ENCODE measurements around the gene FBXO11. TPM values are rescaled to one million over a fixed set of nuclear protein-coding genes. Genes with fewer than 3 reads are reported as not detected.
"Not testable (repeated sequence)": the region's sequence is repeated elsewhere in the genome, so short reads cannot be mapped to it uniquely, and the experiment has no call there.

The FBXO11 gene
- total RNA-seq, 2 experiments from 2014 or later = 47.3 to 48.1 TPM

GRCh38 chr2:47867205-47867604 is 39.1 kb downstream of the FBXO11 start:
- no peaks in the 10 kb centered on the region for H3K27me3 Mint-ChIP-seq
- DNase-seq = no peak
- H3K4me1 Mint-ChIP-seq (ENCODE audit: low read depth) = peaks cover 81% of the 10 kb centered on the region
- peak overlapping the region; percentile 70 for H3K27ac Mint-ChIP-seq
- ChIA-PET POLR2A (interaction anchor here (1.0 kb wide), 1 partner anchor 25 kb away, joined by 3 read pairs; no protein-coding TSS in a partner anchor), CTCF (interaction anchor here (1.2 to 2.4 kb wide), 2 partner anchors 9 to 240 kb away, joined by 5 to 16 read pairs; no protein-coding TSS in a partner anchor)
- no peaks in the 10 kb centered on the region for H3K9me3 Mint-ChIP-seq
- H3K36me3 Mint-ChIP-seq (ENCODE audit: low read depth) = peaks cover 38% of the 10 kb centered on the region
- no peak overlapping the region for H3K4me3 Mint-ChIP-seq
- intact Hi-C loops (cut with micrococcal nuclease) = no loop called here
- ATAC-seq = no peak
- TF ChIP-seq CTCF (IDR thresholded peaks at IDR 0.05) = no peak

GRCh38 chr2:47864566-47864965 is 41.7 kb downstream of the FBXO11 start:
- Mint-ChIP-seq H3K9me3 (no peaks in the 10 kb centered on the region), H3K4me1 (ENCODE audit: low read depth) (peaks cover 71% of the 10 kb centered on the region), H3K27me3 (no peaks in the 10 kb centered on the region), H3K4me3 (no peak overlapping the region), H3K27ac (peak overlapping the region; percentile 3), H3K36me3 (ENCODE audit: low read depth) (peaks cover 30% of the 10 kb centered on the region)
- TF ChIP-seq CTCF (IDR thresholded peaks at IDR 0.05) = no peak
- no peak for DNase-seq
- intact Hi-C loops (cut with micrococcal nuclease) = no loop called here
- ATAC-seq = no peak
- ChIA-PET CTCF (no interaction called here), POLR2A (interaction anchor here (1.4 kb wide), 1 partner anchor 43 kb away, joined by 4 read pairs; no protein-coding TSS in a partner anchor)

GRCh38 chr2:47862949-47863348 is 43.3 kb downstream of the FBXO11 start:
- POLR2A ChIA-PET = no interaction called here

GRCh38 chr2:47853067-47853777 is 53.1 kb downstream of the FBXO11 start:
- POLR2A ChIA-PET; H3K27ac Mint-ChIP-seq; H3K4me3 Mint-ChIP-seq; H3K27me3 Mint-ChIP-seq; intact Hi-C loops (cut with micrococcal nuclease); H3K9me3 Mint-ChIP-seq; DNase-seq; ATAC-seq: not testable (repeated sequence)
- Mint-ChIP-seq H3K4me1 (ENCODE audit: low read depth) (peaks cover 60% of the 10 kb centered on the region), H3K36me3 (ENCODE audit: low read depth) (peaks cover 12% of the 10 kb centered on the region)
- CTCF ChIA-PET = interaction anchor here (1.1 kb wide), 1 partner anchor 252 kb away, joined by 5 read pairs; no protein-coding TSS in a partner anchor

More at GRCh38 chr2:47862949-47863348, 43.3 kb downstream of the FBXO11 start:
- Mint-ChIP-seq H3K9me3 (no peaks in the 10 kb centered on the region), H3K36me3 (ENCODE audit: low read depth) (peaks cover 18% of the 10 kb centered on the region), H3K27ac (peak overlapping the region; percentile 66), H3K4me1 (ENCODE audit: low read depth) (peaks cover 60% of the 10 kb centered on the region), H3K4me3 (no peak overlapping the region), H3K27me3 (no peaks in the 10 kb centered on the region)
- no peak for TF ChIP-seq CTCF (IDR thresholded peaks at IDR 0.05)
- CTCF ChIA-PET = interaction anchor here (0.6 to 1.9 kb wide), 4 partner anchors 39 to 244 kb away, joined by 3 to 7 read pairs (median 4); partner anchors contain the start of gene FBXO11
- DNase-seq = no peak
- intact Hi-C loops (cut with micrococcal nuclease) = no loop called here
- ATAC-seq = no peak

GRCh38 chr2:47850198-47850597 is 56.1 kb downstream of the FBXO11 start:
- Mint-ChIP-seq H3K9me3 (no peaks in the 10 kb centered on the region), H3K4me1 (ENCODE audit: low read depth) (peaks cover 39% of the 10 kb centered on the region), H3K4me3 (no peak overlapping the region), H3K36me3 (ENCODE audit: low read depth) (peaks cover 15% of the 10 kb centered on the region), H3K27me3 (no peaks in the 10 kb centered on the region), H3K27ac (peak overlapping the region; percentile 75)
- ChIA-PET POLR2A (no interaction called here), CTCF (interaction anchor here (1.3 to 1.7 kb wide), 3 partner anchors 8 to 14 kb away, joined by 3 to 5 read pairs (median 4); no protein-coding TSS in a partner anchor)
- no peak for ATAC-seq
- DNase-seq = no peak
- intact Hi-C loops (cut with micrococcal nuclease) = no loop called here
- no peak for TF ChIP-seq CTCF (IDR thresholded peaks at IDR 0.05)

All from activated CD8-positive, alpha-beta T cell treated with anti-CD3 and anti-CD28 coated beads for 36 hours (primary cell).